Astrocyte (in vitro differentiated cells and primary cell): Measurements from ENCODE around the gene MRPL41. TPM values are rescaled to one million over a fixed set of nuclear protein-coding genes. Genes with fewer than 3 reads are reported as not detected.
A peak's percentile ranks its signal among the peaks of the same experiment; 100 is the strongest.

Experiments
- DNase-seq: peaks from one replicate; pipeline ENCODE4 v3.0.0-alpha.2; 2010; ENCODE audit warnings: low read depth
- FAIRE-seq: peaks from 2 replicates; lab custom pipeline; 2011; peaks lifted over from hg19 to GRCh38; lab: Jason Lieb, UNC
- H2AFZ ChIP-seq: 2 replicates; pipeline ENCODE4 v1.6.0; 2012; ENCODE audit warnings: low read depth, low read length, inconsistent platforms
- H3K27ac ChIP-seq: 2 replicates; pipeline ENCODE4 v1.5.1; 2011; ENCODE audit warnings: low read depth, low read length, inconsistent platforms
- H3K27me3 ChIP-seq: 2 replicates; pipeline ENCODE4 v1.6.0; 2011; ENCODE audit warnings: low read length, inconsistent platforms; ENCODE audit not compliant: insufficient read depth
- H3K36me3 ChIP-seq: 2 replicates; pipeline ENCODE4 v1.5.1; 2011; ENCODE audit warnings: low read length, inconsistent platforms; ENCODE audit not compliant: insufficient read depth
- H3K4me1 ChIP-seq: 2 replicates; pipeline ENCODE4 v1.5.1; 2011; ENCODE audit warnings: low read length, inconsistent platforms; ENCODE audit not compliant: insufficient read depth
- H3K4me2 ChIP-seq: 2 replicates; pipeline ENCODE4 v1.6.0; 2012; ENCODE audit warnings: low read length, inconsistent platforms
- H3K4me3 ChIP-seq: 2 replicates; pipeline ENCODE4 v1.5.1; 2011; ENCODE audit warnings: low read depth, mild to moderate bottlenecking, low read length, inconsistent platforms; ENCODE audit not compliant: insufficient read depth
- H3K79me2 ChIP-seq: 2 replicates; pipeline ENCODE4 v1.6.0; 2012; ENCODE audit warnings: mild to moderate bottlenecking, low read length, inconsistent platforms; ENCODE audit not compliant: insufficient read depth
- H3K9ac ChIP-seq: 2 replicates; pipeline ENCODE4 v1.6.0; 2012; ENCODE audit warnings: mild to moderate bottlenecking, low read length, inconsistent platforms
- H3K9me3 ChIP-seq: 2 replicates; pipeline ENCODE4 v1.5.1; 2012; ENCODE audit warnings: low read depth, mild to moderate bottlenecking, low read length, inconsistent platforms; ENCODE audit not compliant: insufficient read depth
- H4K20me1 ChIP-seq: 2 replicates; pipeline ENCODE4 v1.6.0; 2012; ENCODE audit warnings: low read length, inconsistent platforms; ENCODE audit not compliant: insufficient read depth
- H3K27ac Mint-ChIP-seq: one replicate; pipeline ENCODE4 v1.8.0; 2021; ENCODE audit warnings: mild to moderate bottlenecking, mixed read lengths; ENCODE audit not compliant: unreplicated experiment
- H3K27me3 Mint-ChIP-seq: one replicate; pipeline ENCODE4 v1.8.0; 2021; ENCODE audit warnings: low read depth, mixed read lengths; ENCODE audit not compliant: unreplicated experiment
- H3K36me3 Mint-ChIP-seq: one replicate; pipeline ENCODE4 v1.8.0; 2021; ENCODE audit warnings: low read depth, mixed read lengths; ENCODE audit not compliant: unreplicated experiment
- H3K4me1 Mint-ChIP-seq: one replicate; pipeline ENCODE4 v1.8.0; 2021; ENCODE audit warnings: low read depth, mixed read lengths; ENCODE audit not compliant: unreplicated experiment
- H3K4me3 Mint-ChIP-seq: one replicate; pipeline ENCODE4 v1.8.0; 2021; ENCODE audit warnings: mild to moderate bottlenecking, moderate library complexity, mixed read lengths; ENCODE audit not compliant: unreplicated experiment
- H3K9me3 Mint-ChIP-seq: one replicate; pipeline ENCODE4 v1.8.0; 2021; ENCODE audit warnings: mild to moderate bottlenecking, mixed read lengths; ENCODE audit not compliant: unreplicated experiment
- CTCF ChIP-seq: IDR thresholded peaks from 2 replicates; pipeline ENCODE4 v1.5.1; 2011; ENCODE audit warnings: low read depth, mild to moderate bottlenecking, inconsistent platforms, low read length, moderate library complexity; ENCODE audit not compliant: insufficient read depth
- EZH2 ChIP-seq: IDR thresholded peaks from 2 replicates; pipeline ENCODE4 v1.6.1; 2012; ENCODE audit warnings: mild to moderate bottlenecking, low read length, inconsistent platforms; ENCODE audit not compliant: insufficient read depth
- total RNA-seq: library from RNA; stranded (reverse); gene quantifications from 2 replicates; pipeline ENCODE4 v1.2.1, GENCODE V29; 2021

Gene MRPL41
- total RNA-seq, 1 donor from 2014 or later = 58.6 TPM

- peaks cover 17% of the 10 kb centered on the region for H3K4me1 ChIP-seq
- FAIRE-seq = no peak
- Mint-ChIP-seq H3K27ac (no peak overlapping the region), H3K9me3 (peaks cover 4% of the 10 kb centered on the region), H3K4me1 (peaks cover 6% of the 10 kb centered on the region), H3K4me3 (no peak overlapping the region), H3K36me3 (peaks cover 22% of the 10 kb centered on the region), H3K27me3 (no peaks in the 10 kb centered on the region)
- H3K9me3 ChIP-seq = no peaks in the 10 kb centered on the region
- H3K27me3 ChIP-seq = no peaks in the 10 kb centered on the region
- TF ChIP-seq CTCF = no peak
- TF ChIP-seq EZH2 = no peak
- H3K79me2 ChIP-seq = peaks cover 53% of the 10 kb centered on the region
- H4K20me1 ChIP-seq = peaks cover 40% of the 10 kb centered on the region
- no peak for DNase-seq
- H2AFZ ChIP-seq = no peak overlapping the region
- no peak overlapping the region for H3K4me2 ChIP-seq
- H3K9ac ChIP-seq = no peak overlapping the region
- H3K27ac ChIP-seq = no peak overlapping the region
- H3K4me3 ChIP-seq = no peak overlapping the region
- H3K36me3 ChIP-seq = peaks cover 24% of the 10 kb centered on the region
Measured at GRCh38 chr9:137575364-137575715, 23.7 kb downstream of the MRPL41 start.

GRCh38 chr9:137575716-137576411 lies 24.2 kb downstream of the MRPL41 start:
- Histone ChIP-seq H2AFZ (no peak overlapping the region), H3K9me3 (no peaks in the 10 kb centered on the region), H3K36me3 (peaks cover 26% of the 10 kb centered on the region), H3K4me3 (no peak overlapping the region), H3K79me2 (peaks cover 48% of the 10 kb centered on the region), H4K20me1 (peaks cover 35% of the 10 kb centered on the region), H3K27ac (no peak overlapping the region), H3K27me3 (no peaks in the 10 kb centered on the region), H3K4me2 (no peak overlapping the region), H3K4me1 (peaks cover 17% of the 10 kb centered on the region), H3K9ac (no peak overlapping the region)
- peak overlapping the region; percentile 14 for H3K27ac Mint-ChIP-seq
- no peaks in the 10 kb centered on the region for H3K9me3 Mint-ChIP-seq
- DNase-seq = no peak
- H3K36me3 Mint-ChIP-seq = peaks cover 18% of the 10 kb centered on the region
- peaks cover 6% of the 10 kb centered on the region for H3K4me1 Mint-ChIP-seq
- no peaks in the 10 kb centered on the region for H3K27me3 Mint-ChIP-seq
- FAIRE-seq = no peak
- no peak overlapping the region for H3K4me3 Mint-ChIP-seq
- no peak for TF ChIP-seq EZH2

GRCh38 chr9:137578518-137579258 lies 27.0 kb downstream of the MRPL41 start, which contains the start of gene DPH7:
Gene DPH7 (minus strand): TSS chr9:137578925. CDS start chr9:137578777, 148 bp downstream.
- peaks cover 17% of the 10 kb centered on the region for H3K4me1 ChIP-seq
- no peak for TF ChIP-seq EZH2
- TF ChIP-seq CTCF = peak; percentile 69
- H3K9me3 ChIP-seq = no peaks in the 10 kb centered on the region
- no peaks in the 10 kb centered on the region for H3K27me3 ChIP-seq
- Mint-ChIP-seq H3K27ac (peak within 1 kb of the TSS; percentile 91), H3K27me3 (no peaks in the 10 kb centered on the region), H3K36me3 (peaks cover 14% of the 10 kb centered on the region), H3K4me3 (peak within 1 kb of the TSS; percentile 91), H3K4me1 (peaks cover 6% of the 10 kb centered on the region), H3K9me3 (no peaks in the 10 kb centered on the region)
- peak within 1 kb of the TSS; percentile 90 for H3K4me2 ChIP-seq
- peak within 1 kb of the TSS; percentile 83 for H2AFZ ChIP-seq
- H3K79me2 ChIP-seq = peaks cover 41% of the 10 kb centered on the region
- H3K4me3 ChIP-seq = peak within 1 kb of the TSS; percentile 87
- FAIRE-seq (no peak), DNase-seq (peak; percentile 74)
- peaks cover 48% of the 10 kb centered on the region for H4K20me1 ChIP-seq
- peak within 1 kb of the TSS; percentile 56 for H3K27ac ChIP-seq
- H3K36me3 ChIP-seq = peaks cover 18% of the 10 kb centered on the region
- peak within 1 kb of the TSS; percentile 92 for H3K9ac ChIP-seq
